ENCODE measurements around the gene ATP2B2.

The ATP2B2 gene

DNA sequence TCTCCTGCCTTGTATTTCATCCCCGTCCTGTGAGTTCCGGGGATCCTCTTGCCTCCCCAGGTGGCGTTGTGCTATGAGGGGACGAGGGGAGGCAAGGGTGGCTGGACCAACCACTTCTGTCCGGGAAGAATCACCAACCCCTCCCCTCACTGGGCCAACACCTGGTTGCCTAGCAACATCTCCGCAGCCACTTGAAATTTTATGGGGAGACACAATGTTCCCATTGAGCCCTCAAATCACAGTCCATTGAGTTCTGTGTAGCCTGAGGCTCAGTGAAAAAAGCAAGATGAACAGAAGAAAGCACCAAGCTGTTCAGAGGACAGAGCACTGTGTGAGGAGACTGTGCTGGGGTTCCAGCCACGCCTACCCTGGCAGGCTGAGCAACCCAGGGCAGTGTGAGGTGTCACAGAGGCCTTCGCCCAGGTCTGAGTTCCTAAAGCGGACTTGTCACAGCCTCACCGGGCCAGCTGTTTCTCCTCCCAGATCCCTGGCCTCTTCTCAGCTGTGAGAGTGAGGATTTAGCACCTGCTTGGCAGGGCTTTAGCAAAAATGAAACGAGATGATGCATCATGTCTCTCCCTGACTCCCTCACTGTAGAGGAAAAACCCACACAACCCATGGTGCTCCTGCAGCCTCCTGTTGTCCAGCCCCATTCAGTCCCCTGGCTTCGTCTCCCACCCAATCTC is 76.8 kb downstream of the ATP2B2 start:
- no peak for DNase-seq (ENCODE audit: low read depth)

DNA sequence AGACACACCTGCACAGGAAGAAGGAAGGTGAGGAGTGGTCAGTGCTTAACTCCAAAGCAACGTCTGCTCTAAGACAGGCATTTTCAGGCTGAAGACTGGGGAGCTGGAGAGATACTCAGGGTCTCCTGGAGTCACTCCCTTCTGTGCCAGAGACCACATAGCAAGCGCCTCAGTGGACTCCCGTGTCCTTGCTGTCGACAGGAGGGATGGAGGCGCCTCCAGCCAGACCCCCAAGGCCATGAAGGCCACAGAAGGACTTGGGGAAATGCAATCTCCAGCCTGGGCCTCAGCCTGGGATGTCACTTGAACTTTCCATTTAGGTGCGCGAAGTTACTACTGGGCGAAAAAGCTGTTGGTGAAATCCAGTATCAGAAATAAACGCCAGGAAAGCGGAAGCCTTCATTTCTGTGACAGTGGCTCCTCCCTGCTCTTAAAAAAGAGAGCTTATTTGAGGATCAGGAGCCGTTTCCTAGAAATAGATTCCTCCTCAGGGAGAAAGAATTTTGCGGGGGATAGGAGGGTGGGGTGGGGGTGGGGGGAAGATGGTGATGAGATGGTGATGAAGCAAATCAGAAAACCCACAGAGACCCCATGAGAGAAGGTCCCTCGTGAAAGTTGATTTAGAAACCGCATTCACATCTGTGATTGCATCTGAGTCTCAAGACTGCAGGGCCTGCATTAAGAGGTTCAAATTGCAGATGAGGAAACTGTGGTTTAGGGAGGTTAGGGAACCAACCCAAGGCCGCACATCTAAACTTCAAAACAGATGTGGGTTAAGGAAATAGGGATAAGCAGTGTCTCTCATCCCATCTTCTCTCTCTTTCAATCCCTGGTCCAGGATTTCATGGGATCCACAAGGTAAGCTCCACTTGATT is 78.8 kb downstream of the ATP2B2 start:
- DNase-seq (ENCODE audit: low read depth), result no peak

DNA sequence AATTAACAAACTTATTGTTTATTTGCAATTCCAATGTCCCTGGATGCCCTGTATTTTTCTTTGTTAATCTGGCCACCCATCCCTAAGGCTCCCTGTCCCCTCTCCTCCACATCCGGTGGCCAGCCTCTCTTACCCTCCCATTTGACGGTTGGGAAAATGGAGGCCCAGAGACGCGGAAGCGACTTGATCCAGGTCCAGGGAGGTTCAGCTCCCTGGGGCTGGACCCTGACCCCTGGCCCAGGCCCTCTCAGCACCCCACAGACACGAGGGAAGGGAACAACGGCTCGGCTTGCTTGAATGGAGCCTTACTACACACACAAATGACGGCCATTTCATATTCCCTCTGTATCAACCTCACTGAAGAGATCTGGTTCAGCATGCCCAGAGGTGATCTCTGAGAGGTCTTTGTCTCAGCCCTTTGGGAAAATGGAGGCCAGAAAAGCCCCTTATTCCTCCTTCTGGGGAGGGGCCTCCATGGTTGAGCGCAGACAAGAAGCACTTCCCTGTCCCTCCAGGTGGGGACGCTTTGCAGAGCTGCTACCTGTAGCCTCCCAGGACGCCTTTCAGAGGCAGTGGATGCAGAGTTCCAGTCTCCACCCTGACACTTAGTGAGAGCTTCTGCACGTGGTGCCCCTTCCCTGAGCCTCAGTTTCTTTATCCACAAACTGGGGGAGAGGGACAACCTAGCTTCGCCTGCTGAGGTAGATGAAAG is 82.1 kb downstream of the ATP2B2 start:
- no peak for DNase-seq (ENCODE audit: low read depth)

GRCh38 chr3:10421996-10422395 is 83.4 kb downstream of the ATP2B2 start:
- DNase-seq (ENCODE audit: low read depth), result no peak

- no peak for DNase-seq (ENCODE audit: low read depth)
Observed at GRCh38 chr3:10420745-10421475, 84.5 kb downstream of the ATP2B2 start.

GRCh38 chr3:10419637-10420232 is 85.7 kb downstream of the ATP2B2 start:
- no peak for DNase-seq (ENCODE audit: low read depth)

- DNase-seq (ENCODE audit: low read depth), result no peak
Observed at GRCh38 chr3:10417847-10418246, 87.5 kb downstream of the ATP2B2 start.

GRCh38 chr3:10416730-10417300 is 88.6 kb downstream of the ATP2B2 start:
- DNase-seq (ENCODE audit: low read depth), result no peak

GRCh38 chr3:10413041-10413440 is 92.3 kb downstream of the ATP2B2 start:
- no peak for DNase-seq (ENCODE audit: low read depth)

DNA sequence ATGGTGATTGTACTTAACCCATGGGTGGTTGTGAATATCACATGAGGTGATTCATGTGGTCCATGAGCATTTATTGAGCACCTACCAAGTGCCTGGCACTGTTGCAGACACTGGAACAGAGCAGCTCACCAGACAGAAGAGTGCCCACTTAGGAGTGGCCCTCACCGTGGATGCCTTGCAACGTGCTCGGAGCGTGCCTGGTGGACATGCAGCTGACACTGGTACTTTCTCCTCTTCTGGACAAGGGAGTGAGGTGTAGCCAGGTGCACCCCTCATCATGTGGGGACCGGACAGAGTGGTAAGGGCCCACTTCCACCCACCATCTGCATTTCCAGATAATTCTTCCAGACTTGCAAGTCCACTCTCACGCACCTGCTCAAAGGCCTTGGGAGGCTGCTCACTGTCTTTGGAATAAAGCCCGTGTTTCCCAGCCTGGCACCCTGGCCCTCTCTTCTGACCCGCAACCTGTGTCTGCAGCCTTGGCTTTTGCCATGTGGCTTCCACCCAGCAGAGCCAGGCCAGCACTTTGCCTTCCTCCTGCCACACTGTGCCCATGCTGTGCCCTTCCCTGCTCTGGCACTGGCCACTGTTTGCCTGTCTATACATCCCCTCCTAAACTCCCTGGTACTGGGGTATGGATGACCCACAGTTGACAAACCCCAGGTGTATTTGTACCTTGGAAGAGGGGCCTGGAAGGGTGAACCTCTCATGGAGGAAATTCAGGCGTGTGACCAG is 93.6 kb downstream of the ATP2B2 start:
- DNase-seq (ENCODE audit: low read depth), result no peak

DNA sequence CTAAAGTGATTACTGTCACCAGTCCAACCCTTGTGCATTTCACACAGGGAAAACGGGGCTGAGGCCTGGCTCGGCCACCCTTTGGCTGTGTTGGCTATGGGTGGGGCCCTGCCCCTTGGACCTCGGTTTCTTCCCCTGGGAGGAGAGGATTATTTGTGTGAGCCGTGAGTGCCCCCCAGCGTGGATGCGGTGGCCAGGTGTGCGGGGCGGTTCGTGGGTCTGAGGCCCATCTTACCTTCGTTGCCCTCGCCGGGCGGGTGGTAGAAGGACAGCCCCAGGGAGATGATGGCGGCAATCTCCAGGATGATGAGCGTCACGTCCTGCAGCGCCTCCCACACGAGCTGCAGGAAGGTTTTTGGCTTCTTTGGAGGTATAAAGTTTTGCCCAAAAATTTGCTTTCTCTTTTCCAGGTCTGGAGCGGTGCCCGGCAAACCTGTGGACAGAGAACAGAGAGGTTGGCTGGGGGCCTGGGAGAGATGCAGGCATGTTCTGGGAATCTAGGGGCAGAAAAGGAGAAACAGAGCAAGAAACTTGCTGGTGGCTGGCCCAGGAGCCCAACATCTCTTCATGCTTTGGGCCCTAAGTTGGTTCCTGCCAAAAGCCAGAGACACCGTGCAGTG is 94.9 kb downstream of the ATP2B2 start:
- no peak for DNase-seq (ENCODE audit: low read depth)

DNA sequence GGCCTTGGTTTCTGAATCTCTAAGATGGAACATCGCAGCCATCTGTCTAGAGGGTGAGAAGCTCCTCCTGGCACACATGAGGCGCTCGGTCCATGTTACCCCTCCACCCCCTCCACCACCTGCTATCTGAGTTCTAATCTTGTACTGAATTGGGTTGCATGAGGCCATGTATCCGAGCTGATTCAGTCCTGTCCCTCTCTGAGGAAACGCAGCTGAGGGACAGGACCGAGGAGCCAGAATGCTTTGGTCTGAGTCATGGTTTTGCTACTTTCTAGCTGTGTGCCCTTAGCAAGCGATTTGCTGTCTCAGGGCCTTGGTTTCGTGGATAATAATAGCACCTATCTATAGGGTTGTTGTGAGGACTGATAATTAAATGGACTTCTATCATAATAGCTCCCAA is 96.7 kb downstream of the ATP2B2 start:
- DNase-seq (ENCODE audit: low read depth), result no peak

DNA sequence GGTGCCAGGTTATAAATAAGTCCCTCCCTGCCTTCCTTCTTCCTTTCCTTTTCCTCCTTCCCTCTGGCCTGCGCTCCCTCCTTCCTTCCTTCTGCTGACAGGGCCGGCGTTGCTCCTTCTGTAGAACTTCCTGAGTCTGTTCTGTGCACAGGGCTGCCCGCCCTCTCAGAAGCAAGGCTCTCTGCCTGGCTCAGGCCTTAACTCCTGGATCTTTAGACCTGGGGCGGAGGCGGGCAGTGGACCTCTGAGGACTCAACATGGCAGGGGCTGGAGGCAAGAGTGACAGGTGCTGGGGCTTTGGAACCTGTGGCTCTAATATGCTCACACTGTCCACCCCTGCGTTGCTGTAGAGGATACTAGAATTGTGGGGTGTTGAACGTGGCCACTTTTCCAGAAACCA is 98.0 kb downstream of the ATP2B2 start:
- no peak for DNase-seq (ENCODE audit: low read depth)

DNA sequence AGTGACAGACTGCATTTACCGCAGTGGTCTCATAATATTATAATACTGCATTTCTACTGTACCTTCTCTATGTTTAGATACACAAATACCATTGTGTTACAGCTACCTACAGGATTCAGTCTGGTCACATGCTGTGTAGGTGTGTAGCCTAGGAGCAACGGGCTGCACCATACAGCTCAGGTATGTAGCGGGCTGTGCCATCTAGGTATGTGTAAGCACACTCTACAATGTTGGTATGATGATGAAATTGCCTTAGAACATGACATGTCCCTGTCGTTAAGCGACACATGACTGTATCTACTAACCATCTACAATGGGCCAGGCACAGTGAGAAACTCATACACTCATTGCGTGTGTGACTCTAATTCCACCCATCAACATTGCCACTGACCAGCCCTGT is 99.0 kb downstream of the ATP2B2 start:
- DNase-seq (ENCODE audit: low read depth), result no peak

DNA sequence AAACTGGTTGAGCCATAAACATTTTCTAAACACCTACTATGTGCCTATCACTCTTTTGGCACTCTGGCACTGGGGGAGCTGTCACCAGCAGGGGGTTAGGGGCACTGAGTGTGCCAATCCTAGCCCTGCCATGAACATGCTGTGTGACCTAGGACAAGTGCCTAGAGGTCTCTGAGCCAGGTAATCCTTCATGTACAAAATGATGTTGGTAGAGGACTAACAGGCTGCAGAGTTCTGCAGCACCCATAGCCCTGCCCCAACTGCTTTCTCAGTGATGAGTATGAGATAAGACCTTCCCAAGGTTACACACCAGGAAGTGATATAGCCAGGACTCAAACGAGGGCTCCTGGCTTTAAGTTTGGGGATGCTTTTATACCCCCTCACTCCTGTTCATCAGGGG is 99.6 kb downstream of the ATP2B2 start:
- no peak for DNase-seq (ENCODE audit: low read depth)

DNA sequence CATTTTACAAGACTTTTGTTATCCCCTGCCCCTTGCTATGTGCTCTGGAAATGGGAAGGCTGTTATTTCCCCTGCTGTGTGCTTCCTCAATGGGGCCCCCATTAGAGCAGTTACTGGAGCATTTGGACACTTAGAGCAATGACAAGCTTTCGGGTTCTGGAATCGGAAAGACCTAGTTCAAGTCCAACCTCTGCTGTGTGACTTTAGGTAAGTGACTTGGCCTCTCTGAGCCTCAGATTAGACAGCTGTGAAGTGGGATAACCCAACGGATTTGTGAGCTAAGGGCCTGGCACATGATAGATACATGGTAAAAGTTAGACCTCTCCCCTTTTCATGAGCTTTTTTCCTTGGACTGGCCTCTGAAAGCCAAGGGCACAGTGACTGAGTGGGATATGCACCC is 100.5 kb downstream of the ATP2B2 start:
- no peak for DNase-seq (ENCODE audit: low read depth)

GRCh38 chr3:10404377-10404776 is 101.0 kb downstream of the ATP2B2 start:
- DNase-seq (ENCODE audit: low read depth), result no peak

DNA sequence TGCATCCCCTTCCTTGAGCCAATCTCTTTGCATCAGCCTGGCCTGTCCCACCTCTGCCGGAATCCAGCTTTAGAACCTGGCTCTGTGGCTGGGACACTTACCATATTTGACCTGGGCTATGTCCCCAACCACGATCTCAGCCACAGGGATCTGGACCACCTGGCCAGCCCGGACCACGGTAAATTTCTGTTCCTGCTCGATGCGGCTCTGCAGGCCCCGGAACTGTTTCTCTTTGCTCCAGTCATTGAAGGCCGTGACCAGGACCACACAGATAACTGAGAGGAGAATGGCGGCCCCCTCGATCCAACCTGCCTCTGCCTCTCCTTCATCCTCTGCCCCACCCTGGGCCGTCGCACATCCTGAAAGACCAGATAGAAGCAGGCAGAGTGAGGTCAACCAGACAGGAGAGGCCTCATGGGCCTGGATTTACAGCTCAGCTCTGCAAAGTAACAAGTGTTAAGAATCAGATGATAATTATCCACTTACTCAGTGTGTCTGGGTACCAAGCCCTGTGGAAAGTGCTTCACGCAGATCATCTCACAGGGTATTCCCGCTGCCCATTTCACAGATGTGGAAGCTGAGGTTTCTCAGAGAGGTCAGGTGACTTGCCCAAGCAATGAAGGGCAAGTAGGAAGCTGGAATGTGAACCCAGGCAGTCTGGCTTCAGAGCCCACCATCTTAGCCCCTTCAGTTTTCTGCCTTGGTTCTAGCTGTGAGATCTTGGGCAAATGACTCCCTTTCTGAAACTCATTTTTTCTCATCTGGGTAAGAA is 103.2 kb downstream of the ATP2B2 start:
- DNase-seq (ENCODE audit: low read depth), result no peak

GRCh38 chr3:10400749-10401495 is 104.5 kb downstream of the ATP2B2 start:
- no peak for DNase-seq (ENCODE audit: low read depth)

Measured in fibroblast of gingiva (primary cell).